PC-9 (cell line): ENCODE data around the gene COL4A5.

Experiments used
- EZH2 ChIP-seq: fragments of 200-600 bp; sonication (generic); IDR thresholded peaks from 2 replicates; pipeline ENCODE4 v1.8.0; 2017; ENCODE audit warnings: antibody characterized with exemption, low read depth
- TF ChIP-seq, protein P1 (sequence below): fragments of 200-600 bp; sonication (generic); conservative IDR thresholded peaks from 2 replicates; pipeline ENCODE4 v1.6.1; 2017; ENCODE audit warnings: mixed run types, antibody characterized with exemption, mild to moderate bottlenecking, moderate library complexity

DNA sequence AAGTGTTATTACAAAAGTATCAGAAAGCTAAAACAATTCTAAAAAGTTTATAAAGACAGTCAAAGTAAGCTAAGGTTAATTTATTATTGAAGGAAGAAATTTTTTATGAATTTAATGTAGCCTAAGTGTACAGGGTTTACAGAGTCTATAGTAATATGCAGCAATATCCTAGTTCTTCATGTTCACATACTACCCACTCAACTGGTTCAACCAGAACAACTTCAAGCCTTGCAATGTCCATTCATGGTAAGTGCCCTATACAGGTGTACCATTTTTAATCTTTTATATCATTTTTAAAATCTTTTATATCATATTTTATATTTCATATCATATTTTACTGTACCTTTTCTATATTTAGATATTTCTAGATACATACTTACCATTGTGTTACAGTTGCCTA lies 34.3 kb downstream of the COL4A5 start:
- TF ChIP-seq, protein P1, sequence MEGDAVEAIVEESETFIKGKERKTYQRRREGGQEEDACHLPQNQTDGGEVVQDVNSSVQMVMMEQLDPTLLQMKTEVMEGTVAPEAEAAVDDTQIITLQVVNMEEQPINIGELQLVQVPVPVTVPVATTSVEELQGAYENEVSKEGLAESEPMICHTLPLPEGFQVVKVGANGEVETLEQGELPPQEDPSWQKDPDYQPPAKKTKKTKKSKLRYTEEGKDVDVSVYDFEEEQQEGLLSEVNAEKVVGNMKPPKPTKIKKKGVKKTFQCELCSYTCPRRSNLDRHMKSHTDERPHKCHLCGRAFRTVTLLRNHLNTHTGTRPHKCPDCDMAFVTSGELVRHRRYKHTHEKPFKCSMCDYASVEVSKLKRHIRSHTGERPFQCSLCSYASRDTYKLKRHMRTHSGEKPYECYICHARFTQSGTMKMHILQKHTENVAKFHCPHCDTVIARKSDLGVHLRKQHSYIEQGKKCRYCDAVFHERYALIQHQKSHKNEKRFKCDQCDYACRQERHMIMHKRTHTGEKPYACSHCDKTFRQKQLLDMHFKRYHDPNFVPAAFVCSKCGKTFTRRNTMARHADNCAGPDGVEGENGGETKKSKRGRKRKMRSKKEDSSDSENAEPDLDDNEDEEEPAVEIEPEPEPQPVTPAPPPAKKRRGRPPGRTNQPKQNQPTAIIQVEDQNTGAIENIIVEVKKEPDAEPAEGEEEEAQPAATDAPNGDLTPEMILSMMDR, result no peak
- TF ChIP-seq EZH2, result no peak
